GM12878 (cell line): ENCODE measurements around the gene FANCE. TPM values are rescaled to one million over a fixed set of nuclear protein-coding genes. Genes with fewer than 3 reads are reported as not detected.
A peak's percentile ranks its signal among the peaks of the same experiment; 100 is the strongest.

Source experiments
- BHLHE40 ChIP-seq, 2 experiments: fragments of 450-650 bp in 1 of 2; IDR thresholded peaks; 2 replicates each; pipeline ENCODE4 v1.6.1; 2011 to 2017; ENCODE audit warnings: low read depth in 2 of 2, borderline replicate concordance in 1 of 2, improper control_type of control experiment in 1 of 2, low read length in 1 of 2, mild to moderate bottlenecking in 1 of 2
- CHD1 ChIP-seq: IDR thresholded peaks from 2 replicates; pipeline ENCODE4 v1.6.1; 2012; ENCODE audit warnings: low read depth, low read length, improper control_type of control experiment
- CREM ChIP-seq: IDR thresholded peaks from 2 replicates; pipeline ENCODE4 v1.6.1; 2014; ENCODE audit warnings: antibody characterized with exemption, low read depth
- E2F8 ChIP-seq: fragments of 450-650 bp; IDR thresholded peaks from 2 replicates; pipeline ENCODE4 v1.6.1; 2018; ENCODE audit warnings: mild to moderate bottlenecking, low read depth, moderate library complexity; ENCODE audit not compliant: partially characterized antibody
- HDGF ChIP-seq: fragments of 450-650 bp; IDR thresholded peaks from 2 replicates; pipeline ENCODE4 v1.6.1; 2016; ENCODE audit warnings: antibody characterized with exemption
- JUNB ChIP-seq: IDR thresholded peaks from 2 replicates; pipeline ENCODE4 v1.6.1; 2016; ENCODE audit warnings: antibody characterized with exemption, mild to moderate bottlenecking
- LARP7 ChIP-seq: fragments of 450-650 bp; IDR thresholded peaks from 2 replicates; pipeline ENCODE4 v1.6.1; 2017; ENCODE audit warnings: mild to moderate bottlenecking
- MEF2B ChIP-seq: fragments of 450-650 bp; IDR thresholded peaks from 2 replicates; pipeline ENCODE4 v1.6.1; 2018; ENCODE audit warnings: mild to moderate bottlenecking, moderate library complexity; ENCODE audit not compliant: partially characterized antibody, poor library complexity, severe bottlenecking
- PAX8 ChIP-seq: fragments of 450-650 bp; IDR thresholded peaks from 2 replicates; pipeline ENCODE4 v1.6.1; 2017; ENCODE audit warnings: mild to moderate bottlenecking, moderate library complexity
- RCOR1 ChIP-seq: conservative IDR thresholded peaks from 2 replicates; pipeline ENCODE4 v1.6.1; 2012; ENCODE audit warnings: low read depth, low read length, improper control_type of control experiment
- SPI1 ChIP-seq: IDR thresholded peaks from 2 replicates; pipeline ENCODE4 v1.6.1; 2011; ENCODE audit warnings: low read depth, mild to moderate bottlenecking, low read length, moderate library complexity, borderline replicate concordance; ENCODE audit not compliant: insufficient read depth
- USF1 ChIP-seq: IDR thresholded peaks from 2 replicates; pipeline ENCODE4 v1.6.1; 2011; ENCODE audit warnings: borderline replicate concordance, low read depth, mild to moderate bottlenecking, moderate library complexity, mixed read lengths, low read length; ENCODE audit not compliant: insufficient read depth; ENCODE audit errors: extremely low read length
- YBX1 ChIP-seq: fragments of 450-650 bp; IDR thresholded peaks from 2 replicates; pipeline ENCODE4 v1.6.1; 2016; ENCODE audit warnings: antibody characterized with exemption
- ZNF207 ChIP-seq: fragments of 450-650 bp; IDR thresholded peaks from 2 replicates; pipeline ENCODE4 v1.6.1; 2014; ENCODE audit warnings: antibody characterized with exemption, mild to moderate bottlenecking, borderline replicate concordance
- ZNF592 ChIP-seq: fragments of 450-650 bp; IDR thresholded peaks from 2 replicates; pipeline ENCODE4 v1.6.1; 2017; ENCODE audit warnings: mild to moderate bottlenecking, moderate library complexity
- ZSCAN29 ChIP-seq: fragments of 450-650 bp; IDR thresholded peaks from 2 replicates; pipeline ENCODE4 v1.6.1; 2017; ENCODE audit warnings: mild to moderate bottlenecking, moderate library complexity
- polyA plus RNA-seq, 11 experiments: library from polyadenylated mRNA; depleted of rRNA in 4 of 11; unstranded in 6 of 11; stranded (reverse) in 5 of 11; fragments of >200 nt; fragmentation: Nextera tagmentation in 4 of 11; fragmentation: Illumina TruSeq in 1 of 11; extraction: Ambion mirVana in 4 of 11; extraction: Trizol in 1 of 11; gene quantifications; 1 replicate in 1 of 11; 2 replicates in 10 of 11; pipeline versions ENCODE4 v1.2.1 to v1.2.3, GENCODE V29; 2011 to 2016; ENCODE audit warnings: inconsistent platforms in 2 of 11, missing spikeins in 2 of 11, low read depth in 1 of 11
- total RNA-seq, 4 experiments: library from RNA; depleted of rRNA in 3 of 4; stranded (reverse); fragments of >200 nt in 3 of 4; fragmentation: Illumina TruSeq in 1 of 4; extraction: Trizol in 1 of 4; gene quantifications; 2 replicates each; pipeline versions ENCODE4 v1.2.1 to v1.2.3, GENCODE V29; 2013 to 2021
- TF ChIP-seq, protein P1 (sequence below): fragments of 450-650 bp; IDR thresholded peaks from 2 replicates; pipeline ENCODE4 v1.6.1; 2017; ENCODE audit warnings: low read depth, mild to moderate bottlenecking, moderate library complexity
- TF ChIP-seq, protein P2 (sequence below): IDR thresholded peaks from 2 replicates; pipeline ENCODE4 v1.6.1; 2012; ENCODE audit warnings: low read depth, low read length, improper control_type of control experiment
- TF ChIP-seq, protein P3 (sequence below): IDR thresholded peaks from 2 replicates; pipeline ENCODE4 v1.6.1; 2012; ENCODE audit warnings: low read depth, low read length, improper control_type of control experiment

The FANCE gene
- total and polyA plus RNA-seq, 10 of the 15 experiments (the other 5 are each of a cell fraction or from before 2014, with no cell fraction given): 3.0 to 13.3 (median 8.1) TPM

- TF ChIP-seq E2F8 (no peak), YBX1 (no peak), USF1 (no peak), MEF2B (no peak), JUNB (no peak), PAX8 (no peak), CREM (no peak), HDGF (no peak), CHD1 (no peak), RCOR1 (no peak), ZSCAN29 (no peak), ZNF592 (no peak), LARP7 (no peak), ZNF207 (no peak), BHLHE40 (IDR thresholded peaks at IDR 0.05; ENCODE audit: borderline replicate concordance in 1 of 2, low read depth in 2 of 2, low read length in 1 of 2) (no peak), SPI1 (peak; percentile 68; the same call in 1 of the 2 replicates)
- TF ChIP-seq, protein P1, sequence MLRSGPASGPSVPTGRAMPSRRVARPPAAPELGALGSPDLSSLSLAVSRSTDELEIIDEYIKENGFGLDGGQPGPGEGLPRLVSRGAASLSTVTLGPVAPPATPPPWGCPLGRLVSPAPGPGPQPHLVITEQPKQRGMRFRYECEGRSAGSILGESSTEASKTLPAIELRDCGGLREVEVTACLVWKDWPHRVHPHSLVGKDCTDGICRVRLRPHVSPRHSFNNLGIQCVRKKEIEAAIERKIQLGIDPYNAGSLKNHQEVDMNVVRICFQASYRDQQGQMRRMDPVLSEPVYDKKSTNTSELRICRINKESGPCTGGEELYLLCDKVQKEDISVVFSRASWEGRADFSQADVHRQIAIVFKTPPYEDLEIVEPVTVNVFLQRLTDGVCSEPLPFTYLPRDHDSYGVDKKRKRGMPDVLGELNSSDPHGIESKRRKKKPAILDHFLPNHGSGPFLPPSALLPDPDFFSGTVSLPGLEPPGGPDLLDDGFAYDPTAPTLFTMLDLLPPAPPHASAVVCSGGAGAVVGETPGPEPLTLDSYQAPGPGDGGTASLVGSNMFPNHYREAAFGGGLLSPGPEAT: 0 out of 2 replicates have a peak, but pooled peaks have one; percentile 24
- TF ChIP-seq, protein P2, sequence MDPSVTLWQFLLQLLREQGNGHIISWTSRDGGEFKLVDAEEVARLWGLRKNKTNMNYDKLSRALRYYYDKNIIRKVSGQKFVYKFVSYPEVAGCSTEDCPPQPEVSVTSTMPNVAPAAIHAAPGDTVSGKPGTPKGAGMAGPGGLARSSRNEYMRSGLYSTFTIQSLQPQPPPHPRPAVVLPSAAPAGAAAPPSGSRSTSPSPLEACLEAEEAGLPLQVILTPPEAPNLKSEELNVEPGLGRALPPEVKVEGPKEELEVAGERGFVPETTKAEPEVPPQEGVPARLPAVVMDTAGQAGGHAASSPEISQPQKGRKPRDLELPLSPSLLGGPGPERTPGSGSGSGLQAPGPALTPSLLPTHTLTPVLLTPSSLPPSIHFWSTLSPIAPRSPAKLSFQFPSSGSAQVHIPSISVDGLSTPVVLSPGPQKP: no peak
- TF ChIP-seq, protein P3, sequence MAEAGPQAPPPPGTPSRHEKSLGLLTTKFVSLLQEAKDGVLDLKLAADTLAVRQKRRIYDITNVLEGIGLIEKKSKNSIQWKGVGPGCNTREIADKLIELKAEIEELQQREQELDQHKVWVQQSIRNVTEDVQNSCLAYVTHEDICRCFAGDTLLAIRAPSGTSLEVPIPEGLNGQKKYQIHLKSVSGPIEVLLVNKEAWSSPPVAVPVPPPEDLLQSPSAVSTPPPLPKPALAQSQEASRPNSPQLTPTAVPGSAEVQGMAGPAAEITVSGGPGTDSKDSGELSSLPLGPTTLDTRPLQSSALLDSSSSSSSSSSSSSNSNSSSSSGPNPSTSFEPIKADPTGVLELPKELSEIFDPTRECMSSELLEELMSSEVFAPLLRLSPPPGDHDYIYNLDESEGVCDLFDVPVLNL: no peak
Observed at GRCh38 chr6:35426074-35426473, 26.1 kb upstream of the FANCE start (continued).
